GM12892 (cell line): Measurements from ENCODE around the gene G6PD.
"Not testable (repeated sequence)": the region's sequence is repeated elsewhere in the genome, so short reads cannot be mapped to it uniquely, and the experiment has no call there.

Source experiments
- POLR2A ChIP-seq: IDR thresholded peaks from 2 replicates; pipeline ENCODE4 v1.6.1; 2011; ENCODE audit warnings: low read depth, low read length, control low read depth
- POLR2AphosphoS5 ChIP-seq: IDR thresholded peaks from 2 replicates; pipeline ENCODE4 v1.6.1; 2011; ENCODE audit warnings: low read depth, low read length, control low read depth

DNA sequence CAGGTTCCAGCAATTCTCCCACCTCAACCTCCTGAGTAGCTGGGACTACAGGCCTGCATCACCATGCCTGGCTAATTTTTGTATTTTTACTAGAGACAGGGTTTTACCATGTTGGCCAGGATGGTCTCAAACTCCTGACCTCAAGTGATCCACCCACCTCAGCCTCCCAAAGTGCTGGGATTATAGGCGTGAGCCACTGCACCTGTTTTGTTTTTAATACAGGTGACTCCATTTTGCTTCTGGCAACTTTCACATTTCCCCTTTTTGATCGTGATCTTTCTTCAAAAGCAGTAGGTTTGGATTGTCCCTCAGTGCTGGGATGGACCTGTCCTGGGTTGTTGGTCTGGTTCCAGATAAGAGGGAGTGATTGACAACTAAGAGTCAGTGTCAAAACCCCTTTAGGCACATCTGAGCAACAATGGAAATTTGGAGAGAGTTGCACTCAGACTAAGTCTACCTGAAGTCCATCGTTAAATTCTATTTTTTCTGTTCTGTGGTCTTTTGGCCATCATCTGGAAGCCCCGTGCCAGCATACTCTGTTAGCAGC is 50.0 kb downstream of the G6PD start:
- not testable (repeated sequence) for TF ChIP-seq POLR2A, POLR2AphosphoS5
